HCT116 (cell line): ENCODE results near the gene TMEM222.

Experiments used
- ATF3 ChIP-seq: IDR thresholded peaks from 2 replicates; pipeline ENCODE4 v1.6.1; 2012
- CTCF ChIP-seq, 3 experiments: fragments of 200-600 bp in 1 of 3; sonication (generic) in 1 of 3; IDR thresholded peaks in 2 of 3; conservative IDR thresholded peaks in 1 of 3; 2 replicates each; pipeline ENCODE4 v1.5.1; 2012 to 2017; ENCODE audit warnings: low read depth in 2 of 3, low read length in 2 of 3, antibody characterized with exemption in 1 of 3, borderline replicate concordance in 1 of 3, control low read depth in 1 of 3, mild to moderate bottlenecking in 1 of 3, mixed read lengths in 1 of 3, mixed run types in 1 of 3, moderate library complexity in 1 of 3; ENCODE audit not compliant: insufficient read depth in 1 of 3
- EZH2 ChIP-seq: fragments of 200-600 bp; sonication (generic); IDR thresholded peaks from 2 replicates; pipeline ENCODE4 v1.6.1; 2017; ENCODE audit warnings: antibody characterized with exemption, mixed run types
- POLR2A ChIP-seq: IDR thresholded peaks from 2 replicates; pipeline ENCODE4 v1.7.0; 2011; ENCODE audit warnings: borderline replicate concordance; ENCODE audit not compliant: insufficient read depth, insufficient read length; ENCODE audit errors: extremely low read depth
- POLR2AphosphoS5 ChIP-seq: IDR thresholded peaks from 2 replicates; pipeline ENCODE4 v1.6.1; 2011; ENCODE audit warnings: mild to moderate bottlenecking, low read depth, low read length, moderate library complexity
- SIN3A ChIP-seq: IDR thresholded peaks from 2 replicates; pipeline ENCODE4 v1.6.1; 2012; ENCODE audit warnings: low read depth
- ZFX ChIP-seq: fragments of 450-650 bp; IDR thresholded peaks from 2 replicates; pipeline ENCODE4 v1.6.1; 2017

DNA sequence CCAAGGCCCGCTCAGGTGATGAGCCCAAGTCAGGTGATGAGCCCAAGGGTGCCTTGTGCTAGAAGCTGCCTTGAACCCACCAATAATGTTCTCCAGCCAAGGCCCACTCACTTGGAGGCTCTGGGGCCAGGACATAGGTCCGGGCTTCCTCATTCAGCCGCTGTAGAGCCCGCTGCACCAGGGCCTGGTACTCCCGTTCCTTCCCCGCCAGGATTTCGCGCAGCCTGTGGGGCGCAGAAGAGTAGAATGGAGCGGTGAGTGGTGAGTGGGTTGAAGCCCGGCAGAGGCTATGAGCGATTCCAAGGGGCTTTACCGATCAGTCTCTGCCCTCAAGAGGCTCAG is 34.3 kb downstream of the TMEM222 start:
- TF ChIP-seq POLR2A: no peak
- no peak for TF ChIP-seq POLR2AphosphoS5
- no peak for TF ChIP-seq ATF3
- no peak for TF ChIP-seq SIN3A
- TF ChIP-seq CTCF (IDR thresholded peaks at IDR 0.05 in 2 of 3, conservative IDR thresholded peaks at IDR 0.05 in 1 of 3; ENCODE audit: borderline replicate concordance in 1 of 3, insufficient read depth in 1 of 3, low read depth in 2 of 3, low read length in 2 of 3): no peak
- no peak for TF ChIP-seq ZFX
- TF ChIP-seq EZH2: no peak
